DOHH2 (cell line): Measurements from ENCODE around the gene SCAMP4.
"Not testable (repeated sequence)": the region's sequence is repeated elsewhere in the genome, so short reads cannot be mapped to it uniquely, and the experiment has no call there.

Experiments
- H3F3A ChIP-seq: fragments of 200-600 bp; sonication (generic), shearing (Covaris generic); 2 replicates; pipeline ENCODE4 v1.6.0; 2016; ENCODE audit warnings: antibody characterized with exemption, mild to moderate bottlenecking; ENCODE audit not compliant: control insufficient read depth, insufficient read depth
- H3K27ac ChIP-seq: fragments of 200-600 bp; sonication (generic); 2 replicates; pipeline ENCODE4 v1.5.1; 2014; ENCODE audit warnings: low read depth, mild to moderate bottlenecking, low read length, moderate library complexity
- H3K27me3 ChIP-seq: fragments of 200-600 bp; sonication (generic); 2 replicates; pipeline ENCODE4 v1.6.1; 2014; ENCODE audit warnings: mild to moderate bottlenecking, low read length, mixed read lengths; ENCODE audit not compliant: control insufficient read depth
- H3K36me3 ChIP-seq: fragments of 200-600 bp; sonication (generic); 2 replicates; pipeline ENCODE4 v1.6.1; 2014; ENCODE audit warnings: mild to moderate bottlenecking, low read length, moderate library complexity, mixed read lengths; ENCODE audit not compliant: control insufficient read depth
- H3K4me1 ChIP-seq: fragments of 200-600 bp; sonication (generic); 2 replicates; pipeline ENCODE4 v1.6.1; 2014; ENCODE audit warnings: mild to moderate bottlenecking, low read length, mixed read lengths; ENCODE audit not compliant: control insufficient read depth
- H3K4me2 ChIP-seq: fragments of 200-600 bp; sonication (generic); 2 replicates; pipeline ENCODE4 v1.6.0; 2014; ENCODE audit warnings: mild to moderate bottlenecking, low read length, moderate library complexity
- H3K4me3 ChIP-seq: fragments of 200-600 bp; sonication (generic); 2 replicates; pipeline ENCODE4 v1.5.1; 2014; ENCODE audit warnings: mild to moderate bottlenecking, low read length, mixed read lengths
- H3K79me2 ChIP-seq: fragments of 200-600 bp; sonication (generic); 2 replicates; pipeline ENCODE4 v1.6.1; 2014; ENCODE audit warnings: mild to moderate bottlenecking, low read length, mixed read lengths; ENCODE audit not compliant: control insufficient read depth
- H3K9me2 ChIP-seq: fragments of 200-600 bp; sonication (generic); replicated peaks from 2 replicates; pipeline ENCODE4 v1.6.1; 2014; ENCODE audit warnings: mild to moderate bottlenecking, low read length, mixed read lengths; ENCODE audit not compliant: control insufficient read depth
- H3K9me3 ChIP-seq: fragments of 200-600 bp; sonication (generic); 2 replicates; pipeline ENCODE4 v1.6.1; 2014; ENCODE audit warnings: antibody characterized with exemption, low read length, mixed read lengths; ENCODE audit not compliant: control insufficient read depth, insufficient read depth
- H4K20me1 ChIP-seq: fragments of 200-600 bp; sonication (generic); 2 replicates; pipeline ENCODE4 v1.6.0; 2014; ENCODE audit warnings: low read depth, mild to moderate bottlenecking, antibody characterized with exemption, low read length, moderate library complexity; ENCODE audit not compliant: control insufficient read depth, insufficient read depth
- CTCF ChIP-seq: fragments of 200-600 bp; sonication (generic); IDR thresholded peaks from one replicate; pipeline ENCODE4 v1.5.1; 2014; ENCODE audit warnings: antibody characterized with exemption, mild to moderate bottlenecking, low read depth, low read length; ENCODE audit not compliant: poor library complexity, severe bottlenecking
- EZH2phosphoT487 ChIP-seq: fragments of 200-600 bp; sonication (generic); IDR thresholded peaks from 2 replicates; pipeline ENCODE4 v1.6.1; 2017; ENCODE audit warnings: borderline replicate concordance, mild to moderate bottlenecking, antibody characterized with exemption, low read length, moderate library complexity, mixed read lengths

SCAMP4 gene

GRCh38 chr19:1884719-1885334, 20.4 kb upstream of the SCAMP4 start:
- peaks cover 17% of the 10 kb centered on the region for H3K36me3 ChIP-seq
- no peak overlapping the region for H3K27ac ChIP-seq
- H3K27me3 ChIP-seq, result no peaks in the 10 kb centered on the region
- H3K4me2 ChIP-seq, result peak overlapping the region; percentile 98
- H3K9me3 ChIP-seq, result no peaks in the 10 kb centered on the region
- H3F3A ChIP-seq, result no peaks in the 10 kb centered on the region
- TF ChIP-seq EZH2phosphoT487 (no peak), CTCF (no peak)
- peaks cover 26% of the 10 kb centered on the region for H4K20me1 ChIP-seq
- H3K4me1 ChIP-seq, result peaks cover 35% of the 10 kb centered on the region
- peaks cover 47% of the 10 kb centered on the region for H3K79me2 ChIP-seq
- H3K4me3 ChIP-seq, result peak overlapping the region; percentile 99
- H3K9me2 ChIP-seq, result no peaks in the 10 kb centered on the region

- not testable (repeated sequence) for H3K9me3 ChIP-seq
Measured at GRCh38 chr19:1885398-1886119, 19.6 kb upstream of the SCAMP4 start, which contains the start of gene ABHD17A. ABHD17A (minus strand) TSS chr19:1885496; CDS start chr19:1881566, 3,930 bp downstream.

GRCh38 chr19:1886360-1886759, 18.8 kb upstream of the SCAMP4 start:
- H3K79me2 ChIP-seq, result peaks cover 36% of the 10 kb centered on the region
- H3K9me2 ChIP-seq, H3K4me3 ChIP-seq, H3K9me3 ChIP-seq, H3K27me3 ChIP-seq, H3K4me2 ChIP-seq, H3K27ac ChIP-seq, H3F3A ChIP-seq: not testable (repeated sequence)
- H3K36me3 ChIP-seq, result peaks cover 17% of the 10 kb centered on the region
- peaks cover 26% of the 10 kb centered on the region for H4K20me1 ChIP-seq
- peaks cover 35% of the 10 kb centered on the region for H3K4me1 ChIP-seq

More at GRCh38 chr19:1885398-1886119, 19.6 kb upstream of the SCAMP4 start, which contains the start of gene ABHD17A:
- not testable (repeated sequence) for H3K27ac ChIP-seq, H3F3A ChIP-seq, H3K9me2 ChIP-seq, H3K27me3 ChIP-seq
- peaks cover 35% of the 10 kb centered on the region for H3K4me1 ChIP-seq
- peaks cover 42% of the 10 kb centered on the region for H3K79me2 ChIP-seq
- H4K20me1 ChIP-seq, result peaks cover 26% of the 10 kb centered on the region
- peak within 1 kb of the TSS; percentile 99 for H3K4me3 ChIP-seq
- H3K4me2 ChIP-seq, result peak within 1 kb of the TSS; percentile 98
- peaks cover 17% of the 10 kb centered on the region for H3K36me3 ChIP-seq

- no peaks in the 10 kb centered on the region for H3K9me3 ChIP-seq
- peaks cover 5% of the 10 kb centered on the region for H3K36me3 ChIP-seq
- peaks cover 14% of the 10 kb centered on the region for H4K20me1 ChIP-seq
- peaks cover 17% of the 10 kb centered on the region for H3K79me2 ChIP-seq
- TF ChIP-seq CTCF, result no peak
- TF ChIP-seq EZH2phosphoT487, result no peak
- H3K4me3 ChIP-seq, result no peak overlapping the region
- no peaks in the 10 kb centered on the region for H3K9me2 ChIP-seq
- H3K27ac ChIP-seq, result no peak overlapping the region
- peaks cover 23% of the 10 kb centered on the region for H3K4me1 ChIP-seq
- no peaks in the 10 kb centered on the region for H3K27me3 ChIP-seq
- H3K4me2 ChIP-seq, result no peak overlapping the region
- H3F3A ChIP-seq, result no peaks in the 10 kb centered on the region
Measured at GRCh38 chr19:1888385-1888784, 16.8 kb upstream of the SCAMP4 start.
